Skeletal muscle cell (primary cell): Measurements from ENCODE around the gene CCL26.
A peak's percentile ranks its signal among the peaks of the same experiment; 100 is the strongest.
"Not testable (repeated sequence)": the region's sequence is repeated elsewhere in the genome, so short reads cannot be mapped to it uniquely, and the experiment has no call there.

Source experiments
- DNase-seq: peaks from one replicate; pipeline ENCODE4 v3.0.0-alpha.2; 2010; ENCODE audit warnings: low read depth
- H3K4me3 ChIP-seq: 2 replicates; pipeline ENCODE4 v1.5.1; 2011; ENCODE audit warnings: low read depth, mild to moderate bottlenecking, control low read depth, low read length, moderate library complexity

The CCL26 gene

DNA sequence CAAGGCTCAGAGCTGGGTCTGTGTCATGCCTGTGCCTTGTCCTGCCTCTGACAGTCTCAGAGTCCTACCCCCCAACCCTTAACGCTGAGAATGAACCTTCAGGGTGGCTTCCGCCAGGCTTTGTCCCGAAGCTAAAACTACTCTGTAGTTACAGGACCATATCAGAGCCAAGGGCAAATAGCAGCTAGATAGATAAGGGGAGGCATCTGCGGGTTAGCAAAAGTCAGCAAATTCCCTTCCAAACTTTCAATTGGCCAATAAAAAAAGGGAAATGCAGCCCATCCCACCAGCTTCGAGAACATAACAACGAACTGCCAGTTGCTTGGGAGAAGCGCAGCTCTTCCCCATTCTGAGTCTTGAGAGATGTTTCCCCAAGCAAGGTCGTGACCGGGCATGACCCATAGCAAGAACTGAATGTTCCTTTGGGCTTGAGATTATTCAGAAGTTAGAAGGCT, 23.8 kb upstream of the CCL26 start:
- no peak for DNase-seq
- H3K4me3 ChIP-seq, result no peak overlapping the region

DNA sequence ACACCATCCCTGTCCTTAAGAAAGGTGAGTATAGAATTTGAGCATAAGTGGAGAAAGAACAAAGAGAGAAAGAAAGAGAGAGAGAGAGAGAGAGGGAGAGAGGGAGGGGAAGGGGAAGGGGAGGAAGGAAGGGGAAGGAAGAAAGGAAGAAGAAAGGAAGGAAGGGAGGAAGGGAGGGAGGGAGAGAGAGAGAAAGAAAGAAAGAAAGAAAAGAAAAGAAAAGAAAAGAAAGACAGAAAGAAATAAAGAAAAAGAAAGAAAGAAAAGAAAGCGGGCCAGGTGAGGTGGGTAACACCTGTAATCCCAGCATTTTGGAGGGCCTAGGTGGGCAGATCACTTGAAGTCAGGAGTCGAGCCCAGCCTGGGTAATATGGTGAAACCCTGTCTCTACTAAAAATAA, 21.7 kb upstream of the CCL26 start:
- no peak for DNase-seq
- H3K4me3 ChIP-seq, result no peak overlapping the region

DNA sequence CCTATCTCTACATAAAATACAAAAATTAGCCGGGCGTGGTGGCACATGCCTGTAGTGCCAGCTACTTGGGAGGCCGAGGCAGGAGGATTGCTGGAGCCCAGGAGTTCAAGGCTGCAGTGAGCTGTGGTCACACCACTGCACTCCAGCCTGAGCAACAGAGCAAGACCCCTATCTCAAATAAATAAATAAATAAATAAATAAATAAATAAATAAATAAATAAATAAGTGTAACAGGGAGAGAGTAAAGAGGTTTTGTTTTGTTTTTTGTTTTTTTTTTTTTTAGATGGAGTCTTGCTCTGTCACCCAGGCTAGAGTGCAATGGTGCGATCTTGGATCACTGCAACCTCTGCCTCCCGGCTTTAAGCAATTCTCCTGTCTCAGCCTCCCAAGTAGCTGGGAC, 20.6 kb upstream of the CCL26 start:
- not testable (repeated sequence) for H3K4me3 ChIP-seq, DNase-seq

DNA sequence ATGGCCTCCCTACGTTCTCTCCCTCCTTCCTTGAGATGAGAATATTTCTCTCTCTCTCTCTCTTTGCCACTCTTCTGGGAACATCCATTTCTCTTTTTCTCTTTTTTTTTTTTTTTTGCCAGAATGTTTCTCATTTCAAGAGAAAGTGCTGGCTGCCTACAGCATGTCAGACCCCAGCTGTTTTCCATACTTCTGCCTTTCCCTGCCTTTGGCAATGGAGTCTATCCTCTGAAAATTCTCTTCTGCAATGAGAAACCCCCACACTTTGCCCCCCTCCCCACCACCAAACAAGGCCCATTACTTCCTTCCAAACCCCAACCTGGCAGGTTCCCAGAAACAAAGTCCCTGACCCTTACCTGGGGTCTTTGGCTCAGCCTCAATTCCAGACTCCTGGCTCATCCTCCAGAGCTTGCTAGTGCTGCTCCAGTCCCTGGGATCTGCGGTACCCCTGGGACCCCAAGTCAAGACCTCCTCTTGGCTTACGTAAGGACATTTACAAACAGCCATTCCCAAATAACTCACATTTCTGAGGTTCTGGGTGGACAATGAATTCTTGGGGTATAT, 17.4 kb upstream of the CCL26 start:
- no peak for DNase-seq
- H3K4me3 ChIP-seq, result no peak overlapping the region

DNA sequence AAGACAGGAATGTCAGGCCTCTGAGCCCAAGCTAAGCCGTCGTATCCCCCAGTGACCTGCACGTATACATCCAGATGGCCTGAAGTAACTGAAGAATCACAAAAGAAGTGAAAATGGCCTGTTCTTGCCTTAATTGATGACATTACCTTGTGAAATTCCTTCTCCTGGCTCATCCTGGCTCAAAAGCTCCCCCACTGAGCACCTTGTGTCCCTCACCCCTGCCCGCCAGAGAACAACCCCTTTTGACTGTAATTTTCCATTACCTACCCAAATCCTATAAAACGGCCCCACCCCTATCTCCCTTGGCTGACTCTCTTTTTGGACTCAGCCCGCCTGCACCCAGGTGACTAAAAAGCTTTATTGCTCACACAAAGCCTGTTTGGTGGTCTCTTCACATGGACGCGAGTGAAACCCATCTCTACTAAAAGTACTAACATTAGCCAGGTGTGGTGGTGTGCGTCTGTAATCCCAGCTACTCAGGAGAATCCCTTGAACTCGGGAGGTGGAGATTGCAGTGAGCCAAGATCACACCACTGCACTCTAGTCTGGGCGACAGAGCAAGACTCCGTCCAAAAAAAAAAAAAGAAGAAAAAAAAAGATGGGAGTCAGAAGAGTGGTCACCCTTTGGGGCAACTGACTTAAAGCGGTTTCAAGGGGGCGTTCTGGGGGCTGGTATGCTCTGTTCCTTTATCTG, 16.3 kb upstream of the CCL26 start:
- not testable (repeated sequence) for DNase-seq, H3K4me3 ChIP-seq

DNA sequence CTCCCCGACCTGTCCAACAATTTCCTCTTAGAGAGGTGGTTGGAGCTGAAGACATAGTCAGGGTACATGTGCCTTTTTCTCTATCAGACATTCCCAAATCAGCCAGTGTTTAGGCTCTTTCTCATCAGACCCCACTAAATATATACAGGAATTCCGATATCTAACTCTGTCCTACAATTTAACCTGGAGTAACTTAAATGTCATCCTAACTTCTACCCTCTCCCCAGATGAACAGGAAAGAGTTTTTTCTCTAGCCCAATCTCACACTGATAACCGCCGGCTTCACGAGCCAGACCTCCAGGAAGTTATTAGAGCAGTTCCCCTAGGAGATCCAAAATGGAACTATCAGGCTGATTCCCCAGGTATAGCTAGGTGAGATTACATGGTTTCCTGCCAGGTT, 11.0 kb upstream of the CCL26 start:
- DNase-seq, H3K4me3 ChIP-seq: not testable (repeated sequence)

DNA sequence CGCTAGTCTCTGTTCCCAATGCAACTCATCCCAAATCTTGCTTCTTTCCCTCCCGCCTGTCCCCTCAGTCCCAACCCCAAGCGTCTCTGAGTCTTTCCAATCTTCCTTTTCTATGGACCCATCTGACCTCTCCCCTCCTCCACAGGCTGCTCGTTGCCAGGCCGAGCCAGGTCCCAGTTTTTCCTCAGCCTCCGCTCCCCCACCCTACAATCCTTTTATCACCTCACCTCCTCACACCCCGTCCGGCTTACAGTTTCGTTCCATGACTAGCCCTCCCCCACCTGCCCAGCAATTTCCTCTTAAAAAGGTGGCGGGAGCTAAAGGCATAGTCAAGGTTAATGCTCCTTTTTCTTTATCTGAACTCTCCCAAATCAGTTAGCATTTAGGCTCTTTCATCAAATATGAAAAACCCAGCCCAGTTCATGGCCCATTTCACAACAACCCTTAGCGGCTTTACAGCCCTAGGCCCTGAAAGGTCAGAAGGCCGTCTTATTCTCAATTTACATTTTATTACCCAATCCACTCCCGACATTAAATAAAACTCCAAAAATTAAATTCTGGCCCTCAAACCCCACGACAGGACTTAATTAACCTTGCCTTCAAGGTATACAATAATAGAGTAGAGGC, 8.7 kb upstream of the CCL26 start:
- DNase-seq, H3K4me3 ChIP-seq: not testable (repeated sequence)

DNA sequence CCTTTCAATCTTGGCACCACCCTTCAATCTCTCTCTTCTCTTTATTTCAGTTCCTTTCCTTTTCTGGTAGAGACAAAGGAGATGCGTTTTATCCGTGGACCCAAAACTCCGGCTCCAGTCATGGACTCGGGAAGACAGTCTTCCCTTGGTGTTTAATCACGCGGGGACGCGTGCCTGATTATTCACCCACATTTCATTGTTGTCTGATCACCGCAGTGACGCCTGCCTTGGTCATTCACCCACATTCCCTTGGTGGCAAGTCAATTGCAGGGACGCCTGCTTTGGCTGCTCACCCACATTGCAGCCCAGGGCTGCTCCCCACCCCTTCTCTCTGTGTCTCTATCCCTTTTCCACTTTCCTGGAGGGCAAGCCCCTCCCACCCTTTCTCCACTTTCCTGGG, 7.5 kb upstream of the CCL26 start:
- not testable (repeated sequence) for H3K4me3 ChIP-seq, DNase-seq

DNA sequence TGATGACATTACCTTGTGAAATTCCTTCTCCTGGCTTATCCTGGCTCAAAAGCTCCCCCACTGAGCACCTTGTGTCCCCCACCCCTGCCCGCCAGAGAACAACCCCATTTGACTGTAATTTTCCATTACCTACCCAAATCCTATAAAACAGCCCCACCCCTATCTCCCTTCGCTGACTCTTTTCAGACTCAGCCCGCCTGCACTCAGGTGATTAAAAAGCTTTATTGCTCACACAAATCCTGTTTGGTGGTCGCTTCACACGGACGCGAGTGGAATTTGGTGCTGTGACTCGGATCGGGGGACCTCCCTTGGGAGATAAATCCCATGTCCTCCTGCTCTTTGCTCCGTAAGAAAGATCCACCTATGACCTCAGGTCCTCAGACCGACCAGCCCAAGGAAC, 7.0 kb upstream of the CCL26 start:
- H3K4me3 ChIP-seq, DNase-seq: not testable (repeated sequence)

DNA sequence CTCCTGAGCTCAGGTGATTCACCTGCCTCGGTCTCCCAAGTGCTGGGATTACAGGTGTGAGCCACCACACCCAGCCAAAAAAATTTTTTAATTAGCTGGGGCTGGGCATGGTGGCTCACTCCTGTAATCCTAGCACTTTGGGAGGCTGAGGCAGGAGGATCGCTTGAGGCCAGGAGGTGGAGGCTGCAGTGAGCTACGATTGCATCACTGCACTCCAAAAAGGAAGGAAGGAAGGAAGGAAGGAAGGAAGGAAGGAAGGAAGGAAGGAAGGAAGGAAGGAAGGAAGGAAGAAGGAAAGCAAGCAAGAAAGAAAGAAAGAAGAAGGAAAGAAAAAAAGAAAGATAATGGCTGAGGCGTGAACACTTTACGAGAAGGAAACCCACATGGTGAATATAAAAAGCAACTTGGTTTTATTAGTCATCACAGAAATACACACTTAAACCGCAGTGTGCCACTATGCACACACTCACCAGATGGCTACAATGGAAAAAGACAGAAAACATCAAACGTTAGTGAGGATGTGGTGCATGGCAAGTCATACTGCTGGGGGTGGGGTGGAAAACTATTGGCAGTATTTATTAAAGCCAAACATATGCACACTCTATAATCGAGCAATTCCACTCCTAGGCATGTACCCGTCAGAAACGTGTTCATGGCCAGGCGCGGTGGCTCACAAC, 4.4 kb upstream of the CCL26 start:
- DNase-seq, result peak; percentile 77
- H3K4me3 ChIP-seq, result no peak overlapping the region

DNA sequence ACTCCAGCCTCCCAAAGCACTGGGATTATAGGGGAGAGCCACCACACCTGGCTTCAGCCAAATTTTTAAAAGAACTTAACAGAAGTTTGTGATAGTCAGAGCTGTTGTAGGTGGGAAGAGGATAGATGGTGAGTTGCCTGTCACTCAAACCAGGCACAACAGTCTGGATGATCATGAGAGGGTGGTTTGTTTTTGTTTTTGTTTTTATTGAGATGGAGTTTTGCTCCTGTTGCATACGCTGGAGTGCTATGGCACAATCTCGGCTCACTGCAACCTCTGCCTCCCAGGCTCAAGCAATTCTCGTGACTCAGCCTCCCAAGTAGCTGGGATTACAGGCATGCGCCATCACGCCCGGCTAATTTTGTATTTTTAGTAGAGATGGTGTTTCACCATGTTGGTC, 1.9 kb upstream of the CCL26 start:
- not testable (repeated sequence) for H3K4me3 ChIP-seq, DNase-seq

DNA sequence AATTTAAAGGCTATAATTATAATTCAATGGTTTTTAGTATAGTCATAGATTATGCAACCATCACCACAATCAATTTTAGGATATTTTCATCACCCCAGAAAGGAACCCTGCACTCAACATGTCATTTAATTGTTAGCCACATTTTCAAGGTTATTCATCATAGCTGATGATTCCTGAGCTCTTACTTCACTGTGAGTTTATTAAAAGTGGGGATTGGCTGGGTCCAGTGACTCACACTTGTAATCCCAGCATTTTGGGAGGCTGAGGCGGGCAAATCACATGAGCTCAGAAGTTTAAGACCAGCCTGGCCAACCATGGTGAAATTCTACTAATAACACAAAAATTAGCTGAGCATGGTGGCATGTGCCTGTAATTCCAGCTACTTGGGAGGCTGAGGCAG, 787 bp downstream of the CCL26 start:
- peak; percentile 20 for DNase-seq
- H3K4me3 ChIP-seq, result no peak overlapping the region

DNA sequence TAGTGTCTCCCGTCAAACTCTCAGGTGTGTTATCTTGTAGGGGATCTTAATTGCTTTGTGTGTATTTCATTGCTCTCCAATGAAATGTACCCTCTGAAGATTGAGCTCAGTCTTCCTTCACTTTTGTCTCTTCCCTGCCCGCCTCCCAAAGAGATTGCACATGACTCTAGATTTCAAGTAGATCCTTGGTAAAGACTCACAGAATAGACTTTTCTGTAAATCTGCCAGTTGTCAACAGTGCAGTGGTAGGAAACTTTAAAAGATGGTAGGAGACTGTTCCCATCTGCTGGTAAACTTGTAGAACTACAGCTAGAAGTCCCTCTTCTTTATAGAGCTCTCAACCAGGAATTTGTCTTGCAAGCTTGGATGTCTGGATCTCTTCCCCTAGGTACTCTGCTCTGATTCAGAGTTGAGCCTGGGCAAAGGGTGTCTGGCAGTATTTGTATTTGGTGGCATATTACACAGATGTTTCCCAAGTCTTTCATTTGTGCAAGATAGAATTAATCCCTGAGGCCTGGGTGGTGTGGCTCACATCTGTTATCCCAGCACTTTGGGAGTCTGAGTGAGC, 9.6 kb downstream of the CCL26 start:
- DNase-seq, result peak; percentile 36
- H3K4me3 ChIP-seq, result no peak overlapping the region

DNA sequence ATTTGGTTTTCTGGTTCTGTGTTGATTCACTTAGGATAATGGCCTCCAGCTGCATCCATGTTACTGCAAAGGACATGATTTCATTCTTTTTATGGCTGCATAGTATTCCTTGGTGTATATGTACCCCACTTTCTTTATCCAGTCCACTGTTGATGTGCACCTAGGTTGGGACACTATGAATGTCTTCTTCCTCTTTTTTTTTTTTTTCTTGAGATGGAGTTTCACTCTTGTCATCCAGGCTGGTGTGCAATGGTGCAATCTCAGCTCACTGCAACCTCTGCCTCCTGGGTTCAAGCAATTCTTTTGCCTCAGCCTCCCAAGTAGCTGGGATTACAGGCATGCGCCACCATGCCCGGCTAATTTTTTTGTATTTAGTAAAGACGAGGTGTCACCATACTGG, 10.2 kb downstream of the CCL26 start:
- DNase-seq, result not testable (repeated sequence)

DNA sequence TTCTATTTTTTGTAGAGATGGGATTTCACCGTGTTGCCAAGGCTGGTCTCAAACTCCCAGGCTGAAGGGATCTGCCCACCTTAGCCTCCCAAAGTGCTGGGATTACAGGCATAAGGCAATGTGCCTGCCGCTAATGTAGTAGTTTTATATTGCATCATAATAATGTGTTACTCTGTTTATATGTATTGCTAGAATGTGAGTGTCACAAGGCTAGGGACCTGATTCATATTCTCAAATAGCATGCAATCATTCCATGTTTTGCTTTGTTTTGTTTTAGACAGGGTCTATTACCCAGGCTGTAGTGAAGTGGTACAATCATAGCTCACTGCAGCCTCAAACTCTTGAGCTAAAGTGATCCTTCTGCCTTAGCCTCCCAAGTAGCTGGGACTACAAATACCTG, 13.5 kb downstream of the CCL26 start:
- H3K4me3 ChIP-seq, result no peak overlapping the region
- DNase-seq, result no peak

More for the DNA sequence above, 10.2 kb downstream of the CCL26 start:
- not testable (repeated sequence) for H3K4me3 ChIP-seq

DNA sequence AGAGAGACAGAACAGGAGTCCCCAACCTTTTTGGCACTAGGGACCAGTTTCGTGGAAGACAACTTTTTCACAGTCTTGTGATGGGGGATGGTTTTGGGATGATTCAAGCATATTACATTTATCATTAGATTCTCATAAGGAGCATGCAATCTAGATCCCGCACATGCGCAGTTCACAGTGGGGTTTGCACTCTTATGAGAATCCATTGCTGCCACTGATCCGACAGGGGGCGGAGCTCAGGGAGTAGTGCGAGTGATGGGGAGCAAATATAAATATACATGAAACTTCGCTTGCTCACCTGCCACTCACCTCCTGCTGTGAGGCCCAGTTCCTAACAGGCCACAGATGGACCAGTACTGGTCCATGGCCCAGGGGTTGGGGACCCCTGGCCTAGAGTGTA, 14.2 kb downstream of the CCL26 start:
- DNase-seq, result no peak
- no peak overlapping the region for H3K4me3 ChIP-seq

DNA sequence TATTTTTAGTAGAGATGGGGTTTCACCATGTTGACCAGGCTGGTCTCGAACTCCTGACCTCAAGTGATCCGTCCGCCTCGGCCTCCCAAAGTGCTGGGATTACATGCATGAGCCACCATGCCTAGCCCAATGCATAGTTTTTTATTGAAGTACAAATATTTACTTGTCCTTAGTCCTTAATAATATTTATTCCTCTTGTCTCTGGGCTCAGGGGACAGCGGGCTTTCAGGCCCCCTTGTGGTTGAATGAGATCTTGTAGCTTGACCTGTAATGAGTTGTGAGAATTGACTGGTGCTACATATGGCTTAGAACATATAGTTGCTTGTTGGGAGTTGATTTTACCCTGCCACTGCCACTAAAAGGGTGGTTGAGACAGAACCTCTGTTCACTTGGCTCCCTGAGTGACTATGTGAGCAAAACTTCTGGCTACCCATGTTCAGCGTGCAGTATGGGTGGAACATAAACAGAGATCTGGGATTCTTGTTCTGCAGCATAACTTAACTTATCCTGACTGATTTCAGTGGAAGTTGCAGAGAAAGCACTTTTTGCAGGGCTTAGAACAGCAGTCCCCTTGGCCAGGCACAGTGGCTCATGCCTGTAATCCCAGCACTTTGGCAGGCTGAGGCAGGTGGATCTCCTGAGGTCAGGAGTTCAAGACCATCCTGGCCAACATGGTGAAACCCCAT, 14.9 kb downstream of the CCL26 start:
- no peak for DNase-seq
- H3K4me3 ChIP-seq, result no peak overlapping the region

DNA sequence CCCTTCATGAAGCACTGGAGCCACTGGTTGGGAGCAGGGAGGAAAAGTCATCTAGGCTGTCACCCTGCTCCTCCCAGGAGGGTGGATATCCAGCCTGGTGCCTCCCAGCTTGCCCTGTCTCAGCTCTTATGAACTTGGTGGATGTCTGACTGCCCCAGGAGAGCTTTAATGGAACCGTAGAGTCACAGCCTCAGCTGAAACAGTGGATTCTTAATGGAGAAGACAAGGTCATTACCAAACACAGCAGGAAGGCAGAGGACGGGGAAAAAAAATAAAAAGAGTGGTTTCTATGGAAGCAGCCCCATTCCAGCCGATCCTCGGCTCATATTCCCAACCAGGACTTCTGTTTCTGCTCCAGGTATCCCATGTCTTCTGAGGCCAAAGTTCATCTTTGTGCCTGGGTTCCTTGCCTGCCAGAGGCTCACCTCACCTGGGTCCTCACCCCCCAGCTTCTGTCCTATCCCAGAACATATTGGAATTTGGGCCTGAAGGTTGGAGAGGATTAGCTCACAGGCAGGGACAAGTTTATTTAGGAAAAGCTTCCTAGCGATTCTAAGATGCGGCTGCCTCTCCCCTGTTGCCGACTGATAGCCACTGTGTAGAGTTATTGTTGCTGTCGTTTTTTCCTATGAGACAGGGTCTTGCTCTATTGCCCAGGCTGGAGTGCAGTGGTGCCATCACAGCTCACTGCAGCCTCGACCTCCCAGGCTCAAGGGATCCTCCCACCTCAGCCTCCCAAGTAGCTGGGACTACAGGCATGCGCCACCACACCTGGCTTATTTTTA, 15.6 kb downstream of the CCL26 start:
- DNase-seq, result no peak
- no peak overlapping the region for H3K4me3 ChIP-seq

DNA sequence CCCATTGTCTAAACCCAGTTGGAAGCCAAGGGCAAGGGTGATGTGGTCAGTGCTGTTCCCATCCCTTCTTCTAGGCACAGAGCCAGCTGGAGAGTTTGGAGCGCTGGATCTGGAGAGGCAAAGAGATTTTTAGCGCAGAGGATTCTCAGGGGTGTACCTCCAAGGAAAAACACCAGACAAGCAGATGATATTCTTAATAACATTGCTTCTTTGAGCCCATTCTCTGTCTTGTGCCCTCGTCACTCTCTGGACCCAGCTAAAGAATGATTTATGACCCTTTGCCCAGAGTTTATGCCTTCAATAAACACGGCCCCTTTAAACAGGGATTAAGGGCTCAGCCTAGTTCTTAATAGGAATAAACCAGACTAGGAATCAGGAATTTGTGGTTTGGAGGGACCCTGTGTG, 28.6 kb downstream of the CCL26 start:
- H3K4me3 ChIP-seq, result no peak overlapping the region
- no peak for DNase-seq
